OCI-LY1 (cell line): ENCODE data around the gene CMTM5.
"Not testable (repeated sequence)": the region's sequence is repeated elsewhere in the genome, so short reads cannot be mapped to it uniquely, and the experiment has no call there.

Experiments used
- H2AFZ ChIP-seq: fragments of 200-600 bp; sonication (generic), shearing (Covaris generic); 2 replicates; pipeline ENCODE4 v1.6.0; 2014; ENCODE audit warnings: antibody characterized with exemption, mild to moderate bottlenecking, low read length
- H3F3A ChIP-seq: fragments of 200-600 bp; sonication (generic), shearing (Covaris generic); 2 replicates; pipeline ENCODE4 v1.6.0; 2014; ENCODE audit warnings: mild to moderate bottlenecking, antibody characterized with exemption, low read length, moderate library complexity; ENCODE audit not compliant: insufficient read depth
- H3K27ac ChIP-seq: fragments of 200-600 bp; sonication (generic); 2 replicates; pipeline ENCODE4 v1.5.1; 2014; ENCODE audit warnings: low read length, mixed run types, mild to moderate bottlenecking, low read depth; ENCODE audit not compliant: poor library complexity, severe bottlenecking
- H3K27me3 ChIP-seq: fragments of 200-600 bp; sonication (generic); 2 replicates; pipeline ENCODE4 v1.6.0; 2014; ENCODE audit warnings: antibody characterized with exemption, mild to moderate bottlenecking, low read length, moderate library complexity; ENCODE audit not compliant: insufficient read depth
- H3K36me3 ChIP-seq: fragments of 200-600 bp; sonication (generic); 2 replicates; pipeline ENCODE4 v1.6.1; 2014; ENCODE audit warnings: mild to moderate bottlenecking, antibody characterized with exemption, low read length, moderate library complexity, mixed read lengths; ENCODE audit not compliant: insufficient read depth
- H3K4me1 ChIP-seq: fragments of 200-600 bp; sonication (generic); 2 replicates; pipeline ENCODE4 v1.5.1; 2014; ENCODE audit warnings: mild to moderate bottlenecking, low read length, moderate library complexity; ENCODE audit not compliant: insufficient read depth, severe bottlenecking
- H3K4me2 ChIP-seq: fragments of 200-600 bp; sonication (generic), shearing (Covaris generic); 2 replicates; pipeline ENCODE4 v1.6.1; 2014; ENCODE audit warnings: low read length
- H3K4me3 ChIP-seq: fragments of 200-600 bp; sonication (generic); 2 replicates; pipeline ENCODE4 v1.5.1; 2014; ENCODE audit warnings: low read length, low read depth, mild to moderate bottlenecking, mixed read lengths; ENCODE audit not compliant: poor library complexity, severe bottlenecking
- H3K79me2 ChIP-seq: fragments of 200-600 bp; shearing (Covaris generic); 2 replicates; pipeline ENCODE4 v1.6.1; 2016; ENCODE audit warnings: mixed run types, low read length, mixed read lengths; ENCODE audit not compliant: insufficient read depth
- H3K9ac ChIP-seq: fragments of 200-600 bp; sonication (generic), shearing (Covaris generic); 2 replicates; pipeline ENCODE4 v1.6.1; 2014; ENCODE audit warnings: mild to moderate bottlenecking, low read length, mixed read lengths
- H3K9me2 ChIP-seq: fragments of 200-600 bp; sonication (generic), shearing (Covaris generic); 2 replicates; pipeline ENCODE4 v1.6.1; 2014; ENCODE audit warnings: low read depth, mild to moderate bottlenecking, low read length, mixed read lengths
- H3K9me3 ChIP-seq: fragments of 200-600 bp; shearing (Covaris generic); 2 replicates; pipeline ENCODE4 v1.6.1; 2014; ENCODE audit warnings: low read length, mixed read lengths
- H4K20me1 ChIP-seq: fragments of 200-600 bp; sonication (generic), shearing (Covaris generic); 2 replicates; pipeline ENCODE4 v1.6.0; 2016; ENCODE audit warnings: mild to moderate bottlenecking, low read length; ENCODE audit not compliant: insufficient read depth
- CTCF ChIP-seq: fragments of 200-600 bp; sonication (generic), shearing (Covaris generic); IDR thresholded peaks from 2 replicates; pipeline ENCODE4 v1.5.1; 2017; ENCODE audit warnings: mild to moderate bottlenecking, antibody characterized with exemption, low read length, moderate library complexity, mixed read lengths
- EZH2 ChIP-seq: fragments of 200-600 bp; sonication (generic), shearing (Covaris generic); IDR thresholded peaks from 2 replicates; pipeline ENCODE4 v1.8.0; 2017; ENCODE audit warnings: borderline replicate concordance, mixed run types, mild to moderate bottlenecking, antibody characterized with exemption, low read length, moderate library complexity, mixed read lengths

Gene CMTM5

DNA sequence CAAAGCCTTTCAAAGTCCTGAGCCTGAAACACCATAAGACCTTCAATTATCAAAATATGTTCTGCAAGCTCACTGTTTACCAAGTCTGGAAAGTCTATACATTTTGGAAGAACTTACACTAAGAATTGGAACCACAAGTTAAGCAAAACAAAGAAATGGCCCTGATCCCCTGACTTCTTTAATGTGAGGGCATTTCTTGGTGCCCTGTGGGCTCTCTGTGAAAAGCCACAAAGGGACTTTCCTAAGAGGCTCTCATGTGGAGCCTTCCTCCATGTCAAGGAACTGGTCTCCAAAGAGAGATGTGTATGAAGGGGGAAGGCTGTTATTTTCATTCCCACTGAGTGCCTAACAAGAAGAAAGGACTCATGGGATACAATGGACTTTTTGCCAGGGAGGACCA, 44.7 kb downstream of the CMTM5 start:
- Histone ChIP-seq H2AFZ (no peak overlapping the region), H3K4me1 (no peaks in the 10 kb centered on the region), H3K4me2 (no peak overlapping the region), H3K27me3 (no peaks in the 10 kb centered on the region; the same call in 1 of the 2 replicates), H3K4me3 (no peak overlapping the region), H3K9me3 (no peaks in the 10 kb centered on the region), H3K36me3 (no peaks in the 10 kb centered on the region), H3K9me2 (no peaks in the 10 kb centered on the region), H3K27ac (no peak overlapping the region), H3K79me2 (no peaks in the 10 kb centered on the region), H3K9ac (no peak overlapping the region), H4K20me1 (no peaks in the 10 kb centered on the region), H3F3A (no peaks in the 10 kb centered on the region)
- TF ChIP-seq CTCF (no peak), EZH2 (no peak)

DNA sequence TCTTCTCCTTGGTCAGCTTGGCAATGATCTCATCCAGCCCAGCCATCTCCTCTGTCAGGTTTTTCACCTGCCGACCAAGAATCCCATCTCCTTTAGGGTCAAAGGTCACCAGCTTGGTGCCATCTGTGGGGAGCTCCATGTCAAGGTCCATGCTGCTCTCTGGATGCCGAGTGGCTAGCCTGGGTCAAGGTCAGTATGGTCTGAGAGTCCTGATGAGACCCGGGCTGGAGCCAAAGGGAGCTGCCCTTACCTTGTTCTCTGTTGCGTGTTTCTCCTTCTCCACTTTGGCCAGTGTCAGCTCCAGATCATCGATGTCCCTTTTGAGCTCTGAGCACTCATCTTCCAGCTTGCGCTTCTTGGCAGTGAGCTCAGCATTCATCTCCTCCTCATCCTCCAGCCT, 46.8 kb downstream of the CMTM5 start:
- Histone ChIP-seq H3K4me3 (no peak overlapping the region), H3K4me1 (no peaks in the 10 kb centered on the region), H3K9ac (no peak overlapping the region), H3K27ac (no peak overlapping the region), H4K20me1 (no peaks in the 10 kb centered on the region), H3F3A (no peaks in the 10 kb centered on the region), H3K27me3 (no peaks in the 10 kb centered on the region; the same call in 1 of the 2 replicates), H3K9me2 (no peaks in the 10 kb centered on the region), H3K9me3 (no peaks in the 10 kb centered on the region), H3K36me3 (no peaks in the 10 kb centered on the region), H3K79me2 (no peaks in the 10 kb centered on the region), H2AFZ (no peak overlapping the region), H3K4me2 (no peak overlapping the region)
- TF ChIP-seq CTCF (no peak), EZH2 (no peak)

DNA sequence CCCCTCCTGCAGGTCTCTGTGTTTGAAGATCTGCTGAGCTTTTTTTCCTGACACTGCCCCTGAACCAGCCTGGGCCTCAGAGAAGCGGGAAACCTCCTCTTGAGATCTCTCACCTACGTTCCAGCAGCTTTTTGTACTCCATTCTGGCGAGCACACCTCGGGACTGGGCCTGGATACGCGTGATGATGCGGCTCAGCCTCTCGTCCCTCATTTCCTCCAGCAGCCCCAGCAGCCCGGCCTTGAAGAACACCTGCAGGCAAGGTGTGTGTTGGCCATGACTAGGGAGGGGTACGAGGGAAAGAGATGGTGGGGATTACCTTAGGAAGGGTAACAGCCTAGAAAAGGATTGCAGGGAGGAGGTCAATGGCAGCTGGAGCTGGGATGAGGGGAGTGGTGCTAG, 48.3 kb downstream of the CMTM5 start:
- no peak overlapping the region for H3K4me3 ChIP-seq
- no peaks in the 10 kb centered on the region for H3K36me3 ChIP-seq
- H3K27ac ChIP-seq = no peak overlapping the region
- H3K9me3 ChIP-seq = no peaks in the 10 kb centered on the region
- no peaks in the 10 kb centered on the region for H3K4me1 ChIP-seq
- H3K4me2 ChIP-seq = no peak overlapping the region
- H4K20me1 ChIP-seq = no peaks in the 10 kb centered on the region
- H3F3A ChIP-seq = no peaks in the 10 kb centered on the region
- no peaks in the 10 kb centered on the region for H3K9me2 ChIP-seq
- no peak for TF ChIP-seq CTCF
- TF ChIP-seq EZH2 = no peak
- no peak overlapping the region for H2AFZ ChIP-seq
- H3K27me3 ChIP-seq = no peaks in the 10 kb centered on the region; the same call in 1 of the 2 replicates
- H3K9ac ChIP-seq = no peak overlapping the region
- H3K79me2 ChIP-seq = no peaks in the 10 kb centered on the region

GRCh38 chr14:23425798-23426197, 49.0 kb downstream of the CMTM5 start:
- not testable (repeated sequence) for H3K9ac ChIP-seq, H3K4me2 ChIP-seq, H3K9me2 ChIP-seq, H2AFZ ChIP-seq, H3K4me1 ChIP-seq, H3K27ac ChIP-seq, H3F3A ChIP-seq, H3K36me3 ChIP-seq, H4K20me1 ChIP-seq, H3K9me3 ChIP-seq, H3K4me3 ChIP-seq, H3K27me3 ChIP-seq, H3K79me2 ChIP-seq
